Measurements from ENCODE around the gene ZNF668.

ZNF668 gene

DNA sequence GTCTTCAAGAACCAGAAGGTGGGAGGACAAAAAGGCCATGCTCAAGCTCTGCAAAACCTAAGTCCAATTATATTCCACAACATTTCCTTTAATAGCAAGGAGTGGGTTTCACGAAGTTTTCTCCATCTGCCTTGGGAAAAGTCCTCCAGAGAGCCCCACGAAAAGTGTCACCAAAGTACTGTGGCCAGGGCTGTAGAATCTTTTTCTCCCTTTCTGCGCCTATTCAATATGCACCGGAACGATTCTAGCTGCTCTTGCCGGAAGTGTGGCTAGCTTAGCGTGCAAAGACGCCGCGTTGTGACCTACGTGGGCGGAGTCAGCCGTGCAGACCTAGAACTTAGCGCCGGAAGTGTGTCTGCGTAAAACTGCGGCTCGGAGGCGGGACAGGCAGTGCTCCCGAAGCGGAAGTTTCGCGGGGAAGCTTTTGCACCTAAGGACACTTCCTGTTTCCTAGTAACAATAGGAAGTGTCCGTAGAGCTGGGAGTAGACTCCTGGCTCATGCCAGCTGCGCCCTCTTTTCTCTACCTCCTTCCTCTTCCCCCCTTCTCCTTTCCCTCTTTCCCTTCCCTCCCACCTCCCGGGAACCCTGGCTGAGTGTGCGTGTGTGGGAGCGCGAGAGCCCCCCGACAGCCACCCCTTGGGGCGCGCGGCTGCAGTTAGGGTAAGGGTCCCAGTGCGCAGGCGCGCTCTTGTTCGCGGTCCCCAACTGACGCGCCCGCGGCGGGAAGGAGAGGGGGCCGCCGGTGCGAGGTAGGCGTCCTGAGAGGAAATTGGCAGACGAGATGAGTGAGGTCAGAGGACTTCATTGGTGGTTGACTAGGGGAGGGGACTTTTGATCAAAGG lies at the start of gene ZNF668, which contains the start of gene ZNF646:
Gene ZNF668 (minus strand): TSS at position 271 of the 844 bp plus-strand sequence. CDS start 9,781 bp downstream, outside the sequence.
Gene ZNF646 (plus strand): TSS at position 453 of the 844 bp plus-strand sequence. CDS start 1,903 bp downstream, outside the sequence.
- peak; percentile 89 for ATAC-seq
- TF ChIP-seq RARB (CRISPR knock-in tag; IDR thresholded peaks at IDR 0.05), result no peak

- TF ChIP-seq BACH2 (CRISPR knock-in tag; IDR thresholded peaks at IDR 0.05; ENCODE audit: borderline replicate concordance) (no peak), ZC3H10 (CRISPR knock-in tag; IDR thresholded peaks at IDR 0.05) (no peak), TCF4 (CRISPR knock-in tag; IDR thresholded peaks at IDR 0.05; ENCODE audit: borderline replicate concordance) (no peak), CSDC2 (CRISPR knock-in tag; IDR thresholded peaks at IDR 0.05) (no peak), ZNF8 (CRISPR knock-in tag; IDR thresholded peaks at IDR 0.05) (no peak), SNAI2 (CRISPR knock-in tag; IDR thresholded peaks at IDR 0.05) (no peak)
- TF ChIP-seq, protein P1, sequence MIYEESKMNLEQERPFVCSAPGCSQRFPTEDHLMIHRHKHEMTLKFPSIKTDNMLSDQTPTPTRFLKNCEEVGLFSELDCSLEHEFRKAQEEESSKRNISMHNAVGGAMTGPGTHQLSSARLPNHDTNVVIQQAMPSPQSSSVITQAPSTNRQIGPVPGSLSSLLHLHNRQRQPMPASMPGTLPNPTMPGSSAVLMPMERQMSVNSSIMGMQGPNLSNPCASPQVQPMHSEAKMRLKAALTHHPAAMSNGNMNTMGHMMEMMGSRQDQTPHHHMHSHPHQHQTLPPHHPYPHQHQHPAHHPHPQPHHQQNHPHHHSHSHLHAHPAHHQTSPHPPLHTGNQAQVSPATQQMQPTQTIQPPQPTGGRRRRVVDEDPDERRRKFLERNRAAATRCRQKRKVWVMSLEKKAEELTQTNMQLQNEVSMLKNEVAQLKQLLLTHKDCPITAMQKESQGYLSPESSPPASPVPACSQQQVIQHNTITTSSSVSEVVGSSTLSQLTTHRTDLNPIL (CRISPR knock-in tag; IDR thresholded peaks at IDR 0.05; ENCODE audit: low read depth), result no peak
- ATAC-seq, result no peak
These were observed 46.1 kb upstream of the ZNF668 start for GRCh38 chr16:31120129-31120528.

DNA sequence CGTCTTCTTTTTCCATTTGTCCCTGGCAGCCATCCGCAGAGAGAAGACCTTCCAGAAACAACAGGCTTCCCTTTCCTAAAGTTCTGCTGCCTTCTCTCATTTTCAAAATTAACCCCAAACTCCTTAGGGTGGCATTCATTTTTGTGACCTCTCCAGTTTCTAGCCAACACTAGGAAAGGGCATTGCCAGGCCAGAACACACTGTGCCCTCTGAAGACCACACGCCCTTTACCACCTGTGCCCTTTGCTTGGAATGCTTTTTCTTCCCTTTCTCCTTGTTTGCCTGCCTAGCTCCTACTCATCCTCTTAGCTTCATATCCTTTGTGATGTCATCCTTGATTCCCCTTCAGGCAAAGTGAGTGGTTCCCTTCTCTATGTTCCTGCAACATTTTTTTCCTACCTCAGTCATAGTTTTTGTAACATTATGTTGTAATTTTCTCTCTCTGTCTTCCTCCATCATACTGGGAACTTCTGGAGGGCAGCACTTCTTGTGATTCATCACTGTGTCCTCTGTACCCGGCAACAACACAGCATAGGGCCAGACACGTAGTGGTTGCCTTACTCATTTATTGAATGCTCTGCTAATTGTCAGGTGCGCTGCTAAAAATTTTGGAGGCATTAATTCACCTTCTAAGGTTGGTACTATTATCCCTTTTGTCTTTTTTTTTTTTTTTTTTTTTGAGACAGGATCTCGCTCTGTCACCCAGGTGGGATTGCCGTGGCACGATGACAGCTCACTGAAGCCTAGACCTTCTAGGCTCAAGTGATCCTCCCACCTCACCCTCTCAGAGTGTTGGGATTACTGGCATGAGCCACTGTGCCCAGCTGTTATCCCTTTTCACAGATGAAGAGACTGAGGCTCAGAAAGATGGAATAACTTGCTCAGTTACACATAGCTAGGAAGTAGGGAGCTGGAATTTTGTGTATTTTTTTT lies 44.4 kb upstream of the ZNF668 start:
- no peak for TF ChIP-seq OSR1 (CRISPR knock-in tag; IDR thresholded peaks at IDR 0.05)
- TF ChIP-seq ZNF565 (CRISPR knock-in tag; conservative IDR thresholded peaks at IDR 0.05; ENCODE audit: low read depth), result no peak
- no peak for TF ChIP-seq BACH2 (CRISPR knock-in tag; IDR thresholded peaks at IDR 0.05; ENCODE audit: borderline replicate concordance)
- TF ChIP-seq TSHZ2 (CRISPR knock-in tag; IDR thresholded peaks at IDR 0.05), result no peak
- TF ChIP-seq, protein P2, sequence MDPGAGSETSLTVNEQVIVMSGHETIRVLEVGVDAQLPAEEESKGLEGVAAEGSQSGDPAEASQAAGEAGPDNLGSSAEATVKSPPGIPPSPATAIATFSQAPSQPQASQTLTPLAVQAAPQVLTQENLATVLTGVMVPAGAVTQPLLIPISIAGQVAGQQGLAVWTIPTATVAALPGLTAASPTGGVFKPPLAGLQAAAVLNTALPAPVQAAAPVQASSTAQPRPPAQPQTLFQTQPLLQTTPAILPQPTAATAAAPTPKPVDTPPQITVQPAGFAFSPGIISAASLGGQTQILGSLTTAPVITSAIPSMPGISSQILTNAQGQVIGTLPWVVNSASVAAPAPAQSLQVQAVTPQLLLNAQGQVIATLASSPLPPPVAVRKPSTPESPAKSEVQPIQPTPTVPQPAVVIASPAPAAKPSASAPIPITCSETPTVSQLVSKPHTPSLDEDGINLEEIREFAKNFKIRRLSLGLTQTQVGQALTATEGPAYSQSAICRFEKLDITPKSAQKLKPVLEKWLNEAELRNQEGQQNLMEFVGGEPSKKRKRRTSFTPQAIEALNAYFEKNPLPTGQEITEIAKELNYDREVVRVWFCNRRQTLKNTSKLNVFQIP (CRISPR knock-in tag; IDR thresholded peaks at IDR 0.05; ENCODE audit: borderline replicate concordance, low read depth), result no peak
- no peak for TF ChIP-seq ZFP30 (CRISPR knock-in tag; IDR thresholded peaks at IDR 0.05)
- TF ChIP-seq ARNTL (CRISPR knock-in tag; IDR thresholded peaks at IDR 0.05; ENCODE audit: borderline replicate concordance, low read depth), result no peak
- TF ChIP-seq RARB (CRISPR knock-in tag; IDR thresholded peaks at IDR 0.05), result no peak
- ATAC-seq, result no peak; the same call in 2 of the 3 replicates

DNA sequence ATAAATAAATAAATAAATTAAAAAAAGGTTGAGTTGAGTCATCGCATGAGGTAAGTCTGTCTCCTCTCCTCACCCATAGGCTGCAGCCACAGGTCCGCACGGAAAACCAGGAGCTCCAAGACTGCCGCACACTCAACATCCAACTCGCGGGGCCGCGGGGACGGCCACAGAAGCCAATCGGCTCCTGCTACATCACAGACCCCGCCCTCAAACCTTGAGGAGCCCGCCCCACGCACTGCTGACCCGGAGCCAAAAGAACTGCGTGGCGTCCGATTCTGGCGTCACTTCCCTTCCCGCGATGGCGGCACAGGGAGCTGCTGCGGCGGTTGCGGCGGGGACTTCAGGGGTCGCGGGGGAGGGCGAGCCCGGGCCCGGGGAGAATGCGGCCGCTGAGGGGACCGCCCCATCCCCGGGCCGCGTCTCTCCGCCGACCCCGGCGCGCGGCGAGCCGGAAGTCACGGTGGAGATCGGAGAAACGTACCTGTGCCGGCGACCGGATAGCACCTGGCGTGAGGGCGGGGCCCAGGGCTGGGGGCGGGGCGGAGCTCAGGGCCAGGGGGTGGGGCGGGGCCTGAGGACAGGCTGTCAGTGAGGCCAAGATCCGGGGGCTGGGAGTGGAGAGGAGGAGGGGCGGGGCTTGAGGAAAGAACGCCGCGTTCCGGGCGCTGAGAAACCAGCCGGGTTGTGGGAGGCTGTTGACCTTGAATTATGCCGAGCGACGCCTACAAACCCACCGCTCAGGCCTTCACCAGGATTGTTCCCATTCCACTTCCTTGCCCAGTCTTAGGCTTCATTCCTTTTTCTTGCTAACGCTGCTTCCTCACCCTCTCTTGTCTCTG lies 43.6 kb upstream of the ZNF668 start, which contains the start of gene KAT8:
Gene KAT8 (plus strand): TSS at position 281 of the 839 bp plus-strand sequence. CDS start 18 bp downstream, at position 299.
- peak; percentile 96 for ATAC-seq
- TF ChIP-seq TCF4 (CRISPR knock-in tag; IDR thresholded peaks at IDR 0.05; ENCODE audit: borderline replicate concordance) (no peak), ZFP30 (CRISPR knock-in tag; IDR thresholded peaks at IDR 0.05) (no peak), ZNF565 (CRISPR knock-in tag; conservative IDR thresholded peaks at IDR 0.05; ENCODE audit: low read depth) (no peak), RARB (CRISPR knock-in tag; IDR thresholded peaks at IDR 0.05) (no peak), PATZ1 (CRISPR knock-in tag; IDR thresholded peaks at IDR 0.05; ENCODE audit: borderline replicate concordance) (no peak)
- TF ChIP-seq, protein P3, sequence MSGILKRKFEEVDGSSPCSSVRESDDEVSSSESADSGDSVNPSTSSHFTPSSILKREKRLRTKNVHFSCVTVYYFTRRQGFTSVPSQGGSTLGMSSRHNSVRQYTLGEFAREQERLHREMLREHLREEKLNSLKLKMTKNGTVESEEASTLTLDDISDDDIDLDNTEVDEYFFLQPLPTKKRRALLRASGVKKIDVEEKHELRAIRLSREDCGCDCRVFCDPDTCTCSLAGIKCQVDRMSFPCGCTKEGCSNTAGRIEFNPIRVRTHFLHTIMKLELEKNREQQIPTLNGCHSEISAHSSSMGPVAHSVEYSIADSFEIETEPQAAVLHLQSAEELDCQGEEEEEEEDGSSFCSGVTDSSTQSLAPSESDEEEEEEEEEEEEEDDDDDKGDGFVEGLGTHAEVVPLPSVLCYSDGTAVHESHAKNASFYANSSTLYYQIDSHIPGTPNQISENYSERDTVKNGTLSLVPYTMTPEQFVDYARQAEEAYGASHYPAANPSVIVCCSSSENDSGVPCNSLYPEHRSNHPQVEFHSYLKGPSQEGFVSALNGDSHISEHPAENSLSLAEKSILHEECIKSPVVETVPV (CRISPR knock-in tag; IDR thresholded peaks at IDR 0.05), result no peak
- TF ChIP-seq, protein P1 (CRISPR knock-in tag; IDR thresholded peaks at IDR 0.05; ENCODE audit: low read depth), result no peak
- TF ChIP-seq, protein P2 (CRISPR knock-in tag; IDR thresholded peaks at IDR 0.05; ENCODE audit: borderline replicate concordance, low read depth), result no peak
